GM23338 (cell line): ENCODE results near the gene SNX10. TPM values are rescaled to one million over a fixed set of nuclear protein-coding genes. Genes with fewer than 3 reads are reported as not detected.

Source experiments
- ATAC-seq: fragments of 200-7000 bp; cut with Tn5 transposase; 3 replicates; pipeline ENCODE4 v1.9.1; 2020
- DNase-seq: peaks from one replicate; pipeline ENCODE4 v3.0.0-alpha.2; 2015; ENCODE audit warnings: low spot score
- H2AFZ ChIP-seq: fragments of 200-600 bp; sonication (generic); 2 replicates; pipeline ENCODE4 v1.8.0; 2016; ENCODE audit warnings: antibody characterized with exemption, mild to moderate bottlenecking, moderate library complexity
- H3F3A ChIP-seq: fragments of 200-600 bp; sonication (generic); replicated peaks from 2 replicates; pipeline ENCODE4 v1.8.0; 2017; ENCODE audit warnings: antibody characterized with exemption, mixed run types, low read depth
- H3K27ac ChIP-seq: fragments of 200-600 bp; sonication (generic); 2 replicates; pipeline ENCODE4 v1.6.1; 2016; ENCODE audit warnings: low read depth
- H3K27me3 ChIP-seq: fragments of 200-600 bp; sonication (generic); 2 replicates; pipeline ENCODE4 v1.8.0; 2016; ENCODE audit warnings: mild to moderate bottlenecking, mixed run types, moderate library complexity; ENCODE audit not compliant: insufficient read depth
- H3K36me3 ChIP-seq: fragments of 200-600 bp; sonication (generic); 2 replicates; pipeline ENCODE4 v1.8.0; 2016; ENCODE audit warnings: mild to moderate bottlenecking; ENCODE audit not compliant: insufficient read depth
- H3K4me1 ChIP-seq: fragments of 200-600 bp; sonication (generic); 2 replicates; pipeline ENCODE4 v1.8.0; 2016; ENCODE audit warnings: mild to moderate bottlenecking, moderate library complexity; ENCODE audit not compliant: insufficient read depth
- H3K4me2 ChIP-seq: fragments of 200-600 bp; sonication (generic); 2 replicates; pipeline ENCODE4 v1.7.1; 2017; ENCODE audit warnings: mixed run types
- H3K4me3 ChIP-seq: fragments of 200-600 bp; sonication (generic); 2 replicates; pipeline ENCODE4 v1.6.1; 2016; ENCODE audit warnings: mixed run types
- H3K79me2 ChIP-seq: fragments of 200-600 bp; sonication (generic); replicated peaks from 2 replicates; pipeline ENCODE4 v1.8.0; 2017; ENCODE audit warnings: mild to moderate bottlenecking; ENCODE audit not compliant: insufficient read depth
- H3K9me2 ChIP-seq: fragments of 200-600 bp; sonication (generic); 2 replicates; pipeline ENCODE4 v1.8.0; 2017; ENCODE audit not compliant: insufficient read depth
- H4K20me1 ChIP-seq: fragments of 200-600 bp; sonication (generic); replicated peaks from 2 replicates; pipeline ENCODE4 v1.8.0; 2017; ENCODE audit warnings: mild to moderate bottlenecking; ENCODE audit not compliant: insufficient read depth
- H3K27ac Mint-ChIP-seq: 2 replicates; pipeline ENCODE4 v1.8.0; 2020; ENCODE audit warnings: inconsistent platforms, mild to moderate bottlenecking, moderate library complexity, mixed read lengths
- H3K27me3 Mint-ChIP-seq: 3 replicates; pipeline ENCODE4 v1.8.0; 2022; ENCODE audit warnings: low read depth, mild to moderate bottlenecking, moderate library complexity, mixed read lengths, inconsistent platforms; ENCODE audit not compliant: insufficient read depth, poor library complexity
- H3K36me3 Mint-ChIP-seq: 3 replicates; pipeline ENCODE4 v1.8.0; 2021; ENCODE audit warnings: low read depth, mild to moderate bottlenecking, inconsistent platforms, moderate library complexity, mixed read lengths
- H3K4me1 Mint-ChIP-seq: 3 replicates; pipeline ENCODE4 v1.8.0; 2020; ENCODE audit warnings: mild to moderate bottlenecking, inconsistent platforms, mixed read lengths
- H3K4me3 Mint-ChIP-seq: 3 replicates; pipeline ENCODE4 v1.8.0; 2021; ENCODE audit warnings: moderate library complexity, mild to moderate bottlenecking, inconsistent platforms, mixed read lengths
- H3K9me3 Mint-ChIP-seq: 3 replicates; pipeline ENCODE4 v1.8.0; 2020; ENCODE audit warnings: moderate library complexity, mild to moderate bottlenecking, inconsistent platforms, mixed read lengths
- CREB1 ChIP-seq: fragments of 250-450 bp; sonication (Bioruptor Pico); IDR thresholded peaks from 2 replicates; pipeline ENCODE4 v1.5.0; 2020; ENCODE audit warnings: low read depth, mild to moderate bottlenecking, moderate library complexity
- EZH2phosphoT487 ChIP-seq: fragments of 200-600 bp; sonication (generic); IDR thresholded peaks from one replicate; pipeline ENCODE4 v1.8.1; 2018; ENCODE audit warnings: antibody characterized with exemption; ENCODE audit not compliant: unreplicated experiment
- JUNB ChIP-seq: IDR thresholded peaks from one replicate; pipeline ENCODE4 v1.6.1; 2016; ENCODE audit warnings: antibody characterized with exemption; ENCODE audit not compliant: unreplicated experiment
- NANOG ChIP-seq: IDR thresholded peaks from 2 replicates; pipeline ENCODE4 v1.6.1; 2016; ENCODE audit warnings: antibody characterized with exemption, borderline replicate concordance
- POLR2AphosphoS5 ChIP-seq: IDR thresholded peaks from 2 replicates; pipeline ENCODE4 v1.6.1; 2016; ENCODE audit warnings: antibody characterized with exemption, low read depth
- STAT1 ChIP-seq: IDR thresholded peaks from one replicate; pipeline ENCODE4 v1.6.1; 2016; ENCODE audit warnings: antibody characterized with exemption; ENCODE audit not compliant: unreplicated experiment
- ZNF114 ChIP-seq: fragments of 250-450 bp; sonication (Bioruptor Pico); IDR thresholded peaks from 2 replicates; pipeline ENCODE4 v1.5.0; 2020; ENCODE audit warnings: mild to moderate bottlenecking, moderate library complexity
- ZNF331 ChIP-seq: fragments of 250-450 bp; sonication (Bioruptor Pico); IDR thresholded peaks from 2 replicates; pipeline ENCODE4 v1.5.0; 2020; ENCODE audit warnings: low read depth, mild to moderate bottlenecking, moderate library complexity
- polyA plus RNA-seq: library from polyadenylated mRNA; unstranded; fragments of >200 nt; fragmentation: Nextera tagmentation; extraction: Ambion mirVana; gene quantifications from 2 replicates; pipeline ENCODE4 v1.2.1, GENCODE V29; 2016
- total RNA-seq: library from RNA; depleted of rRNA; stranded (reverse); fragments of >200 nt; shearing (Covaris generic); gene quantifications from 2 replicates; pipeline ENCODE4 v1.2.3, GENCODE V29; 2014
- TF ChIP-seq, protein P1 (sequence below): IDR thresholded peaks from one replicate; pipeline ENCODE4 v1.6.1; 2018; ENCODE audit warnings: antibody characterized with exemption; ENCODE audit not compliant: unreplicated experiment
- TF ChIP-seq, protein P2 (sequence below): IDR thresholded peaks from 2 replicates; pipeline ENCODE4 v1.6.1; 2016; ENCODE audit warnings: antibody characterized with exemption
- TF ChIP-seq, protein P3 (sequence below), 2 experiments: fragments of 200-600 bp in 1 of 2; sonication (generic) in 1 of 2; conservative IDR thresholded peaks; 2 replicates each; pipeline versions ENCODE4 v1.5.1 to v1.6.1; 2016 to 2017; ENCODE audit warnings: antibody characterized with exemption in 2 of 2, low read depth in 2 of 2, mild to moderate bottlenecking in 2 of 2, moderate library complexity in 1 of 2

SNX10 gene
- total and polyA plus RNA-seq, 2 experiments from 2014 or later = 15.8 to 17.8 TPM

- no peak for TF ChIP-seq EZH2phosphoT487
- TF ChIP-seq, protein P1, sequence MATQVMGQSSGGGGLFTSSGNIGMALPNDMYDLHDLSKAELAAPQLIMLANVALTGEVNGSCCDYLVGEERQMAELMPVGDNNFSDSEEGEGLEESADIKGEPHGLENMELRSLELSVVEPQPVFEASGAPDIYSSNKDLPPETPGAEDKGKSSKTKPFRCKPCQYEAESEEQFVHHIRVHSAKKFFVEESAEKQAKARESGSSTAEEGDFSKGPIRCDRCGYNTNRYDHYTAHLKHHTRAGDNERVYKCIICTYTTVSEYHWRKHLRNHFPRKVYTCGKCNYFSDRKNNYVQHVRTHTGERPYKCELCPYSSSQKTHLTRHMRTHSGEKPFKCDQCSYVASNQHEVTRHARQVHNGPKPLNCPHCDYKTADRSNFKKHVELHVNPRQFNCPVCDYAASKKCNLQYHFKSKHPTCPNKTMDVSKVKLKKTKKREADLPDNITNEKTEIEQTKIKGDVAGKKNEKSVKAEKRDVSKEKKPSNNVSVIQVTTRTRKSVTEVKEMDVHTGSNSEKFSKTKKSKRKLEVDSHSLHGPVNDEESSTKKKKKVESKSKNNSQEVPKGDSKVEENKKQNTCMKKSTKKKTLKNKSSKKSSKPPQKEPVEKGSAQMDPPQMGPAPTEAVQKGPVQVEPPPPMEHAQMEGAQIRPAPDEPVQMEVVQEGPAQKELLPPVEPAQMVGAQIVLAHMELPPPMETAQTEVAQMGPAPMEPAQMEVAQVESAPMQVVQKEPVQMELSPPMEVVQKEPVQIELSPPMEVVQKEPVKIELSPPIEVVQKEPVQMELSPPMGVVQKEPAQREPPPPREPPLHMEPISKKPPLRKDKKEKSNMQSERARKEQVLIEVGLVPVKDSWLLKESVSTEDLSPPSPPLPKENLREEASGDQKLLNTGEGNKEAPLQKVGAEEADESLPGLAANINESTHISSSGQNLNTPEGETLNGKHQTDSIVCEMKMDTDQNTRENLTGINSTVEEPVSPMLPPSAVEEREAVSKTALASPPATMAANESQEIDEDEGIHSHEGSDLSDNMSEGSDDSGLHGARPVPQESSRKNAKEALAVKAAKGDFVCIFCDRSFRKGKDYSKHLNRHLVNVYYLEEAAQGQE = no peak
- TF ChIP-seq CREB1 (CRISPR knock-in tag) = no peak
- no peak for TF ChIP-seq ZNF114 (CRISPR knock-in tag)
- no peak for TF ChIP-seq ZNF331 (CRISPR knock-in tag)
- TF ChIP-seq STAT1 = no peak
- TF ChIP-seq JUNB = no peak
- no peak for TF ChIP-seq NANOG
- TF ChIP-seq, protein P2, sequence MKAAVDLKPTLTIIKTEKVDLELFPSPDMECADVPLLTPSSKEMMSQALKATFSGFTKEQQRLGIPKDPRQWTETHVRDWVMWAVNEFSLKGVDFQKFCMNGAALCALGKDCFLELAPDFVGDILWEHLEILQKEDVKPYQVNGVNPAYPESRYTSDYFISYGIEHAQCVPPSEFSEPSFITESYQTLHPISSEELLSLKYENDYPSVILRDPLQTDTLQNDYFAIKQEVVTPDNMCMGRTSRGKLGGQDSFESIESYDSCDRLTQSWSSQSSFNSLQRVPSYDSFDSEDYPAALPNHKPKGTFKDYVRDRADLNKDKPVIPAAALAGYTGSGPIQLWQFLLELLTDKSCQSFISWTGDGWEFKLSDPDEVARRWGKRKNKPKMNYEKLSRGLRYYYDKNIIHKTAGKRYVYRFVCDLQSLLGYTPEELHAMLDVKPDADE = no peak
- TF ChIP-seq POLR2AphosphoS5 = no peak
- TF ChIP-seq, protein P3, sequence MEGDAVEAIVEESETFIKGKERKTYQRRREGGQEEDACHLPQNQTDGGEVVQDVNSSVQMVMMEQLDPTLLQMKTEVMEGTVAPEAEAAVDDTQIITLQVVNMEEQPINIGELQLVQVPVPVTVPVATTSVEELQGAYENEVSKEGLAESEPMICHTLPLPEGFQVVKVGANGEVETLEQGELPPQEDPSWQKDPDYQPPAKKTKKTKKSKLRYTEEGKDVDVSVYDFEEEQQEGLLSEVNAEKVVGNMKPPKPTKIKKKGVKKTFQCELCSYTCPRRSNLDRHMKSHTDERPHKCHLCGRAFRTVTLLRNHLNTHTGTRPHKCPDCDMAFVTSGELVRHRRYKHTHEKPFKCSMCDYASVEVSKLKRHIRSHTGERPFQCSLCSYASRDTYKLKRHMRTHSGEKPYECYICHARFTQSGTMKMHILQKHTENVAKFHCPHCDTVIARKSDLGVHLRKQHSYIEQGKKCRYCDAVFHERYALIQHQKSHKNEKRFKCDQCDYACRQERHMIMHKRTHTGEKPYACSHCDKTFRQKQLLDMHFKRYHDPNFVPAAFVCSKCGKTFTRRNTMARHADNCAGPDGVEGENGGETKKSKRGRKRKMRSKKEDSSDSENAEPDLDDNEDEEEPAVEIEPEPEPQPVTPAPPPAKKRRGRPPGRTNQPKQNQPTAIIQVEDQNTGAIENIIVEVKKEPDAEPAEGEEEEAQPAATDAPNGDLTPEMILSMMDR (conservative IDR thresholded peaks at IDR 0.05; ENCODE audit: low read depth in 2 of 2) = no peak
These were observed 13.6 kb downstream of the SNX10 start (continued) for GRCh38 chr7:26305090-26305868.

DNA sequence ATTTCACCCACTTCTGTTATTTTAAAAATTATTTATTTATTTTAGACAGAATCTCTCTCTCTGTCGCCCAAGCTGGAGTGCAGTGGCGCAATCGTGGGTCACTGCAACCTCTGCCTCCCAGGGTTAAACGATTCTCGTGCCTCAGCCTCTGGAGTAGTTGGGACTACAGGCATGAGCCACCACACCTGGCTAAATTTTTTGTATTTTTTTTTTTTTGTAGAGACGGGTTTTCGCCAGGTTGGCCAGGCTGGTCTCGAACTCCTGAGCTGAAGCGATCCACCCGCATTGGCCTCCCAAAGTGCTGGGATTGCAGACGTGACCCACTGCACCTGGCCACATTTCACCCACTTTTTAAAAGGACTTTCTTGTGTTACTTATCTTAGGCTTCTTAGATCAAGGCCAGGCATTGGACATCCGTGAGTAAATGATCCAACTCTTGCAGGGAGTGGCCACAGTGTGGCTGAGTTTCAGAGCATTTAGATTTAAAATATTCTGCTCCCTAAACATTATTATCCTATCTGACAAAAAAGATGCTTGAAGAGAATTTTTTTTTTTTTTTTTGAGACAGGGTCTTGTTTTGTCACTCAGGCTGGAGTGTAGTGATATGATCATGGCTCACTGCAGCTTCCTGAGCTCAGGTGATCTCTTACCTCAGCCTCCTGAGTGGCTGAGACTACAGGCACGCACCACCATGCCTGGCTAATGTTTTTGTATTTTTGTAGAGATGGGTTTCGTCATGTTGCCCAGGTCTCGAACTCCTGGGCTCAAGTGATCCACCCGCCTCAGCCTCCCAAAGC, 14.4 kb downstream of the SNX10 start:
- Mint-ChIP-seq H3K27ac (no peak overlapping the region; the same call in 1 of the 2 replicates), H3K4me3 (no peak overlapping the region), H3K36me3 (no peaks in the 10 kb centered on the region), H3K4me1 (peaks cover 31% of the 10 kb centered on the region), H3K9me3 (no peaks in the 10 kb centered on the region), H3K27me3 (peaks cover 6% of the 10 kb centered on the region)
- Histone ChIP-seq H3K27me3 (no peaks in the 10 kb centered on the region), H3K4me2 (no peak overlapping the region), H3F3A (no peaks in the 10 kb centered on the region), H3K27ac (no peak overlapping the region), H3K4me1 (peaks cover 6% of the 10 kb centered on the region; the same call in 1 of the 2 replicates), H3K79me2 (no peaks in the 10 kb centered on the region), H3K9me2 (no peaks in the 10 kb centered on the region), H3K4me3 (no peak overlapping the region), H3K36me3 (no peaks in the 10 kb centered on the region), H2AFZ (no peak overlapping the region), H4K20me1 (no peaks in the 10 kb centered on the region)
- no peak for DNase-seq
- no peak for ATAC-seq
- TF ChIP-seq, protein P1 = no peak
- TF ChIP-seq NANOG (no peak), CREB1 (CRISPR knock-in tag) (no peak), ZNF114 (CRISPR knock-in tag) (no peak), JUNB (no peak)
- TF ChIP-seq, protein P3 (conservative IDR thresholded peaks at IDR 0.05; ENCODE audit: low read depth in 2 of 2) = no peak
